Mesenteric fat pad (tissue), 1 donor: ENCODE results near the gene EVI5L. TPM values are rescaled to one million over a fixed set of nuclear protein-coding genes. Genes with fewer than 3 reads are reported as not detected.
"Not testable (repeated sequence)": the region's sequence is repeated elsewhere in the genome, so short reads cannot be mapped to it uniquely, and the experiment has no call there.

Experiments used
- DNase-seq: peaks from one replicate; pipeline ENCODE4 v3.0.0-alpha.2; 2020; ENCODE audit warnings: low spot score
- total RNA-seq: library from RNA; stranded (reverse); fragmentation: NEBNext Ultra II Directional; extraction: Animal tissue kit (Norgen Biotek cat#: 25700); gene quantifications from one replicate; pipeline ENCODE4 v1.2.1, GENCODE V29; 2021
- donor health status: DM: yes; HTN: yes; CAD: no.

Gene EVI5L
- total RNA-seq, 1 donor from 2014 or later: 15.4 TPM

GRCh38 chr19:7816040-7816439 is 14.0 kb upstream of the EVI5L start:
- not testable (repeated sequence) for DNase-seq

DNA sequence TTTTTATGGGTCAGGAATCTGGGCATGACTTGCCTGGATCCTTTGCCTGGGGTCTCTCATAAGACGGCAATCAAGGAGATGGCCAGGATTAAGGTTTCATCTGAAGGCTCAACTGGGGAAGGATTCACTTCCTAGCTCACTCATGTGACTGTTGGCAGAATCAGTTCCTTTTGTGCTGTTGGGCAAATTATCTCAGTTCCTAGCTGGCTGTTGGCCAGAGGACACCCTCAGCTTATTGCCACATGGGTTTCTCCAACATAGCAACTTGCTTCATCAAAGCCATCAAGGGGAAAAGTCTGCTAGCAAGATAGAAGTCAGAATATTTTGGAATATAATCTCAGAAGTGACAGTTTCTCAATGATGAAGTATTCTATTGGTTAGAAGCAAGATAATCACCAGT is 12.2 kb upstream of the EVI5L start:
- DNase-seq: no peak

GRCh38 chr19:7818806-7819205 is 11.2 kb upstream of the EVI5L start:
- no peak for DNase-seq

- DNase-seq: no peak
Observed at GRCh38 chr19:7819337-7819736, 10.7 kb upstream of the EVI5L start.

- DNase-seq: no peak
Observed at GRCh38 chr19:7820588-7820987, 9.4 kb upstream of the EVI5L start.

- DNase-seq: no peak
Observed at GRCh38 chr19:7822910-7823515, 7.0 kb upstream of the EVI5L start.

DNA sequence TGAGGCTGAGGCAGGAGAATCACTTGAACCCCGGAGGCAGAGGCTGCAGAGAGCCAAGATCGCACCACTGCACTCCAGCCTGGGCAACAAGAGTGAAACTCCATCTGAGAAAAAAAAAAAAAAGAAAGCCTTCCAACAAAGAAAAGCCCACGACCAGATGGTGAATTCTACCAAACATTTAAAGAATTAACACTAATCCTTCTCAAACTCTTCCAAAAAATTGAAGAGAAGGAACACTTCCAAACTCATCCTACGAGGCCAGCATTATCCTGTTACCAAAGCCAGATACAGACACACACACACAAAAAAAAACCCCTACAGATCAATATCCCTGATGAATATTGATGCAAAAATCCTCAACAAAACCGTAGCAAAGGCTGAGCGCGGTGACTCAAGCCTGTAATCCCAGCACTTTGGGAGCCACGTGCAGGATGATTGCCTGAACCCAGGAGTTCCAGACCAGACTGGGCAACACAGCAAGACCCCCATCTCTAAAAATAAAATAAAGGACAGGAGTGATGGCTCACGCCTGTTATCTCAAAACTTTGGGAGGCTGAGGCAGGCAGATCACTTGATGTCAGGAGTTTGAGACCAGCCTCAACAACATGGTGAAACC is 6.2 kb upstream of the EVI5L start:
- no peak for DNase-seq

DNA sequence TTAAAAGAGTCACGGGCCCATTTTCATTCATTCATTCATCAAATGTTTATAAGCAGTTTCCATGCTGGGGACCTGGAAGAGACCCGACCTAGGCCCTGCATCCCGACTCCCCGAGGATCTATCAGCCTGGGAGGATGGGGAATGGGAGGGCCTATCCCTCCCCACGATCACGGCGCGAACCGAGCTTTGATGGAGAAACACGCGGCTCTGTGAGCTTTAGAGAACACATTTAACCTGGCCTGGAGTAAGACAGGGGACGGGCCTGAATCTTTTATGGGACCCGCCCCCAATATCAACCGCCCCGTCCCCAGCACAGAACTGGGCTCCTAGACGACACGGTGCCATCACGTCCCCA is 875 bp upstream of the EVI5L start:
- no peak for DNase-seq

GRCh38 chr19:7830272-7830771 is 304 bp downstream of the EVI5L start:
- DNase-seq: no peak

GRCh38 chr19:7830823-7831222 is 805 bp downstream of the EVI5L start:
- no peak for DNase-seq

DNA sequence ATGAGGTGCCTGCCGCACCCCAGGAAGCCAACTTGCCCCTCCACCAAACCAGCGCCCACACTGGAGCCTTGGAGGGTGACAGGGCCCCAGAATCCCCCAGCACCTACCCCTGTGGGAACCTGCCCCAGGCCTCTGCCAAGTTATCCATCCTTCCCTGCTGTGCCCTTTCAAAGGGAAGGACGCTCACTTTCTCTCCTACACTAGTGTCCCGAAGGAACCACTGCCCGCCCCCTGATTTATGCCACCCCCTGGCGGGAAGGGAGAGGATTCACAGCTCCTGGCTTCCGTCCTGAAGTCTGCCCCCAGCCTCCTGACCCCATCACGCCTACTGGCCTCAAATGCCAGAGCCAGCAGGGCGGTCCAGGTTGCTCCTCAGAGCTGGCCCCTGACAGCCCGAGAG is 1.4 kb downstream of the EVI5L start:
- DNase-seq: no peak

DNA sequence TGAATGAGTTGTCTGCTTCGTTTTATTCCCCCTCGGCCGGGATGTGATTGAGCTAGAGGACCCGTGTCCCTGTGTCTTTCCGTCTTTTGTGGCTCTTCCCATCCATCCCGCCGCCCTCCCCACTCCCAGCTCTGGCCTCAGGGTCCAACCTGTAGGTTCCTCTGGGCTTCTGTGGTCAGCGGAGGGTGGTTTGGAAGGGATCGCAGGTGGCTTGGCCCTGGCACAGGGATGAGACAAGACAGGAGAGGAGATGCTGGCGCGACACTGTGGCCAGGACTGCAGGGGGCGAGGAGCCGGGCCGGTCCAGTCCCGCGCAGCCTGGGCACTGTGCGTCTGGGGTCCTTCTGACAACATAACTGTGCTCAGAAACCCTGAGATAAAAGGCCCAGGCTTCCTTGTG is 2.0 kb downstream of the EVI5L start:
- DNase-seq: no peak

GRCh38 chr19:7832781-7833180 is 2.8 kb downstream of the EVI5L start:
- no peak for DNase-seq

DNA sequence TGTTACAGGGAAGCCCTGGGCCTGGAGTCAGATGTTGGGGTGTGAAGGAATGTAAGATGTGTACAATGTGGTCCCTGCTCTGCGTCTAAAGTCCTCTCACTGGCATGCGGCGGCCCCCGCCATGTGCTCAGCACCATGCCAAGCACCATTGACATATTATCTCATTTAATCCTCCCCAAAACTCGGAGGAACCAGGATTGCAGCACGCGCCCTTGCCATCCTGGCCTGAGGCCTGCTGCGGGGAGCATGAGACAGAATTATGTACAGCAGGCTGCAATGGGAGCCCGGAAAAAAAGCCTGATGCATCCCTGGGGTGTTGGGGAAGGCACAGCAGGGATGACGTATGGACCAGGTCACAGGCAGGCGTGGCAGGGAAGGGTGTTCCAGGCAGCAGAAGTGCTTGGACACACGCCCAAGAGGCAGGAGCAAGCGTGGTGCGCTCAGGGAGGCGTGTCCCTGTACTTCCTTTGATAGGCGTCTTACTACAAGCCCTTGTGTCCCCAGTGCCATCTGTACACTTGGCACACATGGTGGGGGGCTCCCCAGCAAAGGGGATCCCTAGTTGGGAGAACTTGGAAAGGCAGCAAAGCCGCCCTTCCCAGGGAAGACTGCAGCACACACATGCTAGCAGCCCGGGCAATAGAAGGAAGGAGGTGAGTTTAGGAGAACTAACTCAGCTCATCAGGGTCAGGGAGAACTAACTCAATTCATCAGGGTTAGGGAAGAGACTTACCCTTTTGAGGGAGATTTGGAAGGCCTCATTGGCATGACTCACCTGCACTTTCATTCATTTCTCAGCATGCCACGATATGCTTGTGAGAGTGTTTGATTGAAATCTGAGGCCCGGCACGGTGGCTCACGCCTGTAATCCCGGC is 3.4 kb downstream of the EVI5L start:
- DNase-seq: no peak

DNA sequence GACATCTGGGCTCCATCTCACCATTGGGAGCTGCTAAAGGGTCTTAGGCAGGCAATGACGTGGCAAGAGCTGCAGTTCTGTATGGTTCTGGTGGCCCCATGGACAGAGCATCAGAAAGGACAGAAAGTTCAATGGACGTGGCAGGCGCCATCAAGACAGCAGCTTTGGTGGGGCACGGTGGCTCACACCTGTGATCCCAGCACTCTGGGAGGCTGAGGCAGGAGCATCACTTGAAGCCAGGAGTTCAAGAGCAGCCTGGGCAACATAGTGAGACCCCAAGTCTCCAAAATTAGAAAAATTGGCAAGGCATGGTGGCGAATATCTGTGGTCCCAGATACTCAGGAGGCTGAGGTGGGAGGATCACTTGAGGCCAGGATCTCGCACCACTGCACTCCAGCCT is 9.5 kb downstream of the EVI5L start:
- DNase-seq: no peak

DNA sequence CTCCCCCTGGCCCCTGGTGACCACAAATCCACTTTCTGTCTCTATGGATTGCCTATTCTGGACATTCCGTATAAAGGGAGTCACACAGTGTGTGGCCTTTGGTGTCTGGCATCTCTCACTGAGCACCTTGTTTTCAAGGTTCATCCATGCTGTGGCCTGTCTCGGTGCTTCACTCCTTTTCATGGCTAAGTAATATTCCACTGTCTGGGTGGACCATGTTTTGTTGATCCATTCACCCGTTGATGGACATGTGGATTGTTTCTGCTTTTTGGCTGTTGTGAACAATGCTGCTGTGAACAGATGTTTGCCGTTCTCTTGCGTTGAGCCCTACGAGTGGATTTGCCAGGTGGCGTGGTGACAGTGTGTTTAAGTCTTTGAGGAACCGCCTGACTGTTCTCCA is 10.6 kb downstream of the EVI5L start:
- DNase-seq: no peak

DNA sequence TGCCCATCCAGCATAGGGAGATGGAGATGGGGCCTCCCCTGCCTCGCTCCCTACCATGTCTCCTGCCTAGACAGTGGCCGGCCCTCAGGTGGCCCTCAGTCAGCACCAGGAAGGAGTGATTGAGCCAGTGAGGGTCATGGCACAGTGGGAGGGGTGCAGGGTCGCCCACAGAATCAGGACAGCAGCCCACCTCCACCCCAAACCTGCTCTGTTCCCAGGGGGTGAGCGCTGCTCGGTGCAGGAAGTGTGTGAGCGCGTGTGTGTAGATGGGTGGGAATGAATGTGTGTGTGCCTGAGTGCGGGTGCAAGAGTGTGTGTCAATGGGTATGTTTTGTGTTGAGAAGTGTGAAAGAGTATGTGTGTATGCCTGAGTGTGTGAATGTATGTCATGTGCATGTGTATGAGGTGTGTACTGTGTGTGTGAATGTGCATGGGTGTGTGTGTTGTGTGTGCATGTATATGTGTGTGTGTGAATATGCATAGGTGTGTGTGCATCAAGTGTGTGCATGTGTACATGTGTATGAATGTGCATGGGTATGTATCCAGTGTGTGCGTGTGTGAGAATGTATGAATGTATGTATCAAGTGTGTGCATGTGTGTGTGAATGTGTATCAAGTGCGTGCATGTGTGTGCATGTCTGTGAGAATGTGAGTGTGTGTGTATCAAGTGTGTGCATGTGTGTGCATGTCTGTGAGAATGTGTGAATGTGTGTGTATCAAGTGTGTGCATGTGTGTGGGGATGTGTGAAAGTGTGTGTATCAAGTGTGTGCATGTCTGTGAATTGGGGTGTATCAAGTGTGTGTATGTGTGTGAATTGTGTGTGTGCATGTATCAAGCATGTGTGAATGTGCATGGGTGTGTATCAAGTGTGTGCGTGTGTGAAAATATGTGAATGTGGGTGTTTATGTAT is 12.0 kb downstream of the EVI5L start:
- no peak for DNase-seq

DNA sequence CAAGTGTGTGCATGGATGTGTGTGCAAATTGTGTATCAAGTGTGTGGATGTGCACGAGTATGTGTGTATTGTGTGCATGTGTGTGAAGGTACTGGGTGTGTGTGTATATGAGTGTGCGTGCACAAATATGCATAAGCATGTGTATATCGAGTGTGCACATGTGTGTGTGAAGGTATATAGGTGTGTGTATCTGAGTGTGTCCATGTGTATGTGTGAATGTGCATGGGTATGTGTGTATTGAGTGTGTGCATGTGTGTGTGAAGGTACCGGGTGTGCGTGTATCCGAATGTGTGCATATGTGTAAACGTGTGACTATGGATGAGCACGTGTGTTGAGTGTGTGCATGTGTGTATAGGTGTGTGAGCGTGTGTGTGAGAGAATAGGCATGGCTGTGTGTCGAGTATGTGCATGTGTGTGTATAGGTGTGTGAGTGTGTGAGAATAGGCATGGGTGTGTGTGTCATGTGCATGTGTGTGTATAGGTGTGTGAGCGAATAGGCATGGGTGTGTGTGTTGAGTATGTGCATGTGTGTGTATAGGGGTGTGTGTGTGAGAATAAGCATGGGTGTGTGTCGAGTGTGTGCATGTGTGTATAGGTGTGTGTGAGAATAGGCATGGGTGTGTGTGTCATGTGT is 12.8 kb downstream of the EVI5L start:
- DNase-seq: no peak

DNA sequence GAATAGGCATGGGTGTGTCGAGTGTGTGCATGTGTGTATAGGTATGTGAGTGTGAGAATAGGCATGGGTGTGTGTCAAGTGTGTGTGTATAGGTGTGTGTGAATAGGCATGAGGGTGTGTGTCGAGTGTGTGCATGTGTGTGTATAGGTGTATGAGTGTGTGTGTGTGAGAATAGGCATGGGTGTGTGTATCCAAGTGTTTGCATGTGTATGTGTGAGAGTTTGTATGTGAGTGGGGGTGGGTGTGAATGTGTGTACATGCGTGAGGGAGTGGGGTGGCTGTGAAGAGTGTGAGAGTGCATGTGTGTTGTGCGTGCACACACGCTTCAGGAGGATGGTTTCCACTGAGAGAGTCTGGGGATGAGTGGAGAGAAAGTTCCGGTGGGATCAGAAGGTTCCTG is 13.5 kb downstream of the EVI5L start:
- no peak for DNase-seq

- no peak for DNase-seq
Observed at GRCh38 chr19:7844405-7844804, 14.4 kb downstream of the EVI5L start.

DNA sequence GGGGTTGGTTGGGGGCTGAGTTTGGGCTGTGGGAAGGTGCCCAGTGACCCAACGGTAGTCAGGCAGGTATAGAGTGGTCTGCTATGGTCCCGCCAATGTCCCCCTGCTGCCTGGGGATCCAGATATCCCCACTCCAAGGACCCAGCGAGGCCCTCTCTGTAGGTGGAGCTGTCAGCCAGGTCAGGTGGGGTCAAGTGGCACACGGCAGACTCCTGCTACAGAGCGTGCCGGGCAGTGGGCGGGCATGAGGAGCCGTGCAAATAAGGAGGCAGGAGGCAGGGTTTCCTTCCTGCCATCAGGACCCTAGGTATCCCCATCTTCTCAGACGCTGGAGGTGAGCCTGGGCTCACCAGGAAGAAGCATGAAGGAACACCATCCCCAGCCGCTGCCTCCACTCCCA is 14.9 kb downstream of the EVI5L start:
- DNase-seq: no peak
